Activated T-cell treated with anti-CD3 and anti-CD28 coated beads, Interleukin-2, amount 50 U/mL, for 4 hours (primary cell): ENCODE data around the gene FOXD4L1. TPM values are rescaled to one million over a fixed set of nuclear protein-coding genes. Genes with fewer than 3 reads are reported as not detected.
"Not testable (repeated sequence)": the region's sequence is repeated elsewhere in the genome, so short reads cannot be mapped to it uniquely, and the experiment has no call there.

Experiments
- ATAC-seq, 2 donors: fragments of 200-7000 bp; cut with Tn5 transposase; one replicate each; pipeline ENCODE4 v1.10.0; 2021
- DNase-seq: peaks from one replicate; pipeline ENCODE4 v3.0.0-alpha.2; 2020
- H3K27me3 Mint-ChIP-seq: one replicate; pipeline ENCODE4 v1.8.0; 2021; ENCODE audit warnings: low read depth, mixed read lengths
- H3K36me3 Mint-ChIP-seq: one replicate; pipeline ENCODE4 v1.8.0; 2022; ENCODE audit warnings: mixed read lengths; ENCODE audit not compliant: insufficient read depth
- H3K4me1 Mint-ChIP-seq: one replicate; pipeline ENCODE4 v1.8.0; 2021; ENCODE audit warnings: low read depth, mixed read lengths
- H3K4me3 Mint-ChIP-seq: one replicate; pipeline ENCODE4 v1.8.0; 2021; ENCODE audit warnings: mild to moderate bottlenecking, moderate library complexity, mixed read lengths
- H3K9me3 Mint-ChIP-seq: one replicate; pipeline ENCODE4 v1.8.0; 2021; ENCODE audit warnings: mixed read lengths
- total RNA-seq, 3 donors: library from RNA; stranded (reverse); gene quantifications; one replicate each; pipeline ENCODE4 v1.2.1, GENCODE V29; 2021

FOXD4L1 gene
- total RNA-seq, 3 donors from 2014 or later: 0.11 to 0.18 (median 0.16) TPM

GRCh38 chr2:113541976-113542485, 43.6 kb downstream of the FOXD4L1 start:
- H3K4me3 Mint-ChIP-seq: peak overlapping the region; percentile 81
- H3K36me3 Mint-ChIP-seq, H3K27me3 Mint-ChIP-seq, DNase-seq, H3K9me3 Mint-ChIP-seq, H3K4me1 Mint-ChIP-seq: not testable (repeated sequence)
- ATAC-seq: peak; percentile 39 to 42

- not testable (repeated sequence) for ATAC-seq, H3K27me3 Mint-ChIP-seq, H3K36me3 Mint-ChIP-seq, DNase-seq, H3K4me1 Mint-ChIP-seq, H3K9me3 Mint-ChIP-seq
- H3K4me3 Mint-ChIP-seq: peak overlapping the region; percentile 81
Observed at GRCh38 chr2:113542529-113542928, 44.1 kb downstream of the FOXD4L1 start.

Other genes with a start within 250 kb of the FOXD4L1 start
- gene PAX8, start 219.7 kb upstream of the FOXD4L1 start, total RNA-seq: 1 to 10 TPM in 1 of 3 donors, under 1 TPM in 2; 0.73 to 1.1 (median 0.98) TPM
- 10 to 100 TPM; 45.8 to 50.1 (median 49.2) TPM for gene ZNG1B, start 61.0 kb upstream of the FOXD4L1 start, total RNA-seq
- gene RABL2A, start 128.6 kb downstream of the FOXD4L1 start, total RNA-seq: 10 to 100 TPM; 10.6 to 14.9 (median 10.9) TPM